Measurements from ENCODE around the gene CCND2. TPM values are rescaled to one million over a fixed set of nuclear protein-coding genes. Genes with fewer than 3 reads are reported as not detected.

The CCND2 gene
- total and polyA plus RNA-seq, 2 of the 8 experiments (the other 6 are each of a cell fraction or from before 2014, with no cell fraction given): 41.7 to 223 TPM

GRCh38 chr12:4238577-4238976, 35.0 kb upstream of the CCND2 start:
- H3K9ac ChIP-seq (replicated peaks in 1 of 4; ENCODE audit: extremely low read depth in 1 of 4, low read depth in 3 of 4, low read length in 3 of 4): no peak overlapping the region
- ChIA-PET CTCF (ENCODE audit: partially characterized antibody) (interaction anchor here (0.7 to 1.6 kb wide), 2 partner anchors 10 to 143 kb away, joined by 3 to 7 read pairs; no protein-coding TSS in a partner anchor), POLR2A (ENCODE audit: partially characterized antibody) (interaction anchor here (1.4 kb wide), 1 partner anchor 20 kb away, joined by 4 read pairs; no protein-coding TSS in a partner anchor)
- no peak overlapping the region for H3K4me2 ChIP-seq (ENCODE audit: insufficient read depth in 1 of 2, low read depth in 2 of 2, low read length in 2 of 2)
- no peak overlapping the region for H3K4ac ChIP-seq (replicated peaks; ENCODE audit: insufficient read length, low read depth, low read length)
- H2BK15ac ChIP-seq (ENCODE audit: low read length): no peak overlapping the region
- no peaks in the 10 kb centered on the region for H3K27me3 ChIP-seq (replicated peaks in 1 of 4; ENCODE audit: control insufficient read depth in 3 of 4, extremely low read depth in 1 of 4, insufficient read depth in 3 of 4, low read length in 3 of 4)
- H4K20me1 ChIP-seq (replicated peaks in 1 of 2; ENCODE audit: control insufficient read depth in 1 of 2, insufficient read depth in 2 of 2, low read length in 2 of 2): peaks cover 0 to 6% of the 10 kb centered on the region in 2 experiments
- H2AFZ ChIP-seq (ENCODE audit: low read length): no peak overlapping the region
- no peak overlapping the region for H4K5ac ChIP-seq (ENCODE audit: insufficient read length, low read depth, low read length)
- no peaks in the 10 kb centered on the region; a peak in 1 of 4 replicates for H3K9me3 ChIP-seq (ENCODE audit: insufficient read depth in 2 of 2, low read depth in 1 of 2, low read length in 1 of 2)
- 85% methylated on average over 2 of the region's 2 CpGs; no CpG with 5 or more reads in 1 of the 2 experiments for WGBS, 2 experiments (ENCODE audit: extremely low coverage in 1 of 2, insufficient coverage in 1 of 2, insufficient read length in 1 of 2, insufficient replicate concordance in 2 of 2, low coverage in 1 of 2, low lambda C conversion rate in 2 of 2, missing lambda C conversion rate in 1 of 2)
- TF ChIP-seq JUN (IDR thresholded peaks at IDR 0.05; ENCODE audit: low read depth, low read length): no peak
- TF ChIP-seq ASH2L (IDR thresholded peaks at IDR 0.05; ENCODE audit: low read length): no peak
- TF ChIP-seq SUZ12 (IDR thresholded peaks at IDR 0.05; ENCODE audit: low read length): no peak
- no peak for TF ChIP-seq ATF2 (IDR thresholded peaks at IDR 0.05; ENCODE audit: low read length)
- no peak for TF ChIP-seq SIX5 (IDR thresholded peaks at IDR 0.05; ENCODE audit: low read depth, low read length)
- no peak for TF ChIP-seq HDAC2 (IDR thresholded peaks at IDR 0.05; ENCODE audit: borderline replicate concordance in 1 of 2, low read depth in 2 of 2, low read length in 2 of 2)
- no peak for TF ChIP-seq NANOG (IDR thresholded peaks at IDR 0.05; ENCODE audit: insufficient read depth, low read depth, low read length, poor library complexity, severe bottlenecking)
- TF ChIP-seq BRCA1 (IDR thresholded peaks at IDR 0.05; ENCODE audit: low read depth, low read length): no peak
- TF ChIP-seq CBX8 (IDR thresholded peaks at IDR 0.05; ENCODE audit: borderline replicate concordance, low read depth, low read length): no peak
- TF ChIP-seq SIN3A (conservative IDR thresholded peaks at IDR 0.05 in 1 of 2, IDR thresholded peaks at IDR 0.05 in 1 of 2; ENCODE audit: low read depth in 1 of 2, low read length in 2 of 2): no peak
- no peak for TF ChIP-seq POLR2A (IDR thresholded peaks at IDR 0.05; ENCODE audit: control extremely low read depth in 1 of 2, low read depth in 2 of 2, low read length in 2 of 2)
- H3K23me2 ChIP-seq (ENCODE audit: low read depth, low read length): no peaks in the 10 kb centered on the region; the same call in 1 of the 2 replicates
- H3K27ac ChIP-seq (ENCODE audit: low read depth, low read length): no peak overlapping the region
- no peak overlapping the region for H2AK5ac ChIP-seq (ENCODE audit: low read depth, low read length)
- no peak overlapping the region for H3K18ac ChIP-seq (ENCODE audit: extremely low read depth, low read length)
- H3K36me3 ChIP-seq (ENCODE audit: control insufficient read depth in 2 of 4, insufficient read depth in 4 of 4, low read length in 3 of 4): peaks cover 0 to 4% (median 0%) of the 10 kb centered on the region in 4 experiments; a peak in 1 of 8 replicates
- no peak overlapping the region for H2BK20ac ChIP-seq (ENCODE audit: low read length)
- no peak overlapping the region for H2BK5ac ChIP-seq (ENCODE audit: low read depth, low read length)
- H2BK120ac ChIP-seq (replicated peaks; ENCODE audit: low read depth, low read length): no peak overlapping the region
- no peak for DNase-seq (ENCODE audit: low read depth in 1 of 2, low spot score in 2 of 2)
- H3K14ac ChIP-seq (ENCODE audit: insufficient read length): no peak overlapping the region
- H3K56ac ChIP-seq (replicated peaks; ENCODE audit: insufficient read length, low read depth, low read length): no peak overlapping the region
- H2BK12ac ChIP-seq (ENCODE audit: low read depth, low read length): no peak overlapping the region
- H3K23ac ChIP-seq (ENCODE audit: insufficient read length): no peak overlapping the region
- H3K4me3 ChIP-seq (ENCODE audit: extremely low read depth in 1 of 4, insufficient read depth in 2 of 4, low read depth in 3 of 4, low read length in 4 of 4): no peak overlapping the region
- H4K8ac ChIP-seq (ENCODE audit: extremely low read depth, insufficient read depth, low read length): no peak overlapping the region
- peaks cover 0 to 13% (median 6%) of the 10 kb centered on the region in 4 experiments; a peak in 5 of 7 replicates for H3K4me1 ChIP-seq (replicated peaks in 1 of 4; ENCODE audit: control insufficient read depth in 3 of 4, insufficient read depth in 4 of 4, low read length in 3 of 4)
- H3K79me1 ChIP-seq (ENCODE audit: low read depth, low read length): peaks cover 6% of the 10 kb centered on the region; the same call in 1 of the 2 replicates
- no peak overlapping the region for H4K91ac ChIP-seq (replicated peaks; ENCODE audit: insufficient read length, low read length)
- H3K79me2 ChIP-seq (ENCODE audit: control insufficient read depth in 1 of 2, insufficient read depth in 2 of 2, low read length in 2 of 2): peaks cover 0 to 36% of the 10 kb centered on the region in 2 experiments; a peak in 2 of 4 replicates
- no peak for FAIRE-seq
